SK-N-MC (cell line): ENCODE measurements around the gene SOX1.

Source experiments
- DNase-seq: peaks from one replicate; pipeline ENCODE4 v3.0.0-alpha.2; 2011; ENCODE audit warnings: low read depth, low spot score
- H3K27ac ChIP-seq: fragments of 200-600 bp; sonication (generic); 2 replicates; pipeline ENCODE4 v1.5.1; 2016; ENCODE audit warnings: mixed run types
- H3K36me3 ChIP-seq: fragments of 200-600 bp; sonication (generic); 2 replicates; pipeline ENCODE4 v1.6.1; 2017; ENCODE audit warnings: antibody characterized with exemption, low read length, mixed read lengths; ENCODE audit not compliant: insufficient read depth
- H3K4me3 ChIP-seq: fragments of 200-600 bp; sonication (generic); 2 replicates; pipeline ENCODE4 v1.5.1; 2016
- H3K9ac ChIP-seq: fragments of 200-600 bp; sonication (generic); 2 replicates; pipeline ENCODE4 v1.8.0; 2017; ENCODE audit warnings: mixed run types, mixed read lengths; ENCODE audit not compliant: insufficient read length
- H3K9me3 ChIP-seq: fragments of 200-600 bp; sonication (generic); 2 replicates; pipeline ENCODE4 v1.6.1; 2017; ENCODE audit warnings: low read depth, mild to moderate bottlenecking, antibody characterized with exemption, low read length, moderate library complexity, mixed read lengths
- EZH2 ChIP-seq: fragments of 200-600 bp; sonication (generic); IDR thresholded peaks from one replicate; pipeline ENCODE4 v1.6.1; 2017; ENCODE audit warnings: antibody characterized with exemption
- FOXP2 ChIP-seq: optimal IDR thresholded peaks from 2 replicates; pipeline ENCODE3; 2011; ENCODE audit warnings: mild to moderate bottlenecking, moderate library complexity; ENCODE audit not compliant: insufficient read depth; ENCODE audit errors: extremely low read length, control extremely low read depth
- POLR2AphosphoS5 ChIP-seq: IDR thresholded peaks from 2 replicates; pipeline ENCODE4 v1.6.1; 2012; ENCODE audit warnings: mild to moderate bottlenecking, low read depth, low read length, borderline replicate concordance

The SOX1 gene

GRCh38 chr13:112095354-112095753, 28.4 kb downstream of the SOX1 start:
- no peak for DNase-seq
- no peaks in the 10 kb centered on the region for H3K9me3 ChIP-seq
- no peak overlapping the region for H3K4me3 ChIP-seq
- TF ChIP-seq FOXP2 = no peak
- TF ChIP-seq EZH2 = no peak
- no peak for TF ChIP-seq POLR2AphosphoS5
- H3K27ac ChIP-seq = no peak overlapping the region
- H3K36me3 ChIP-seq = no peaks in the 10 kb centered on the region
- H3K9ac ChIP-seq = no peak overlapping the region

GRCh38 chr13:112096959-112097358, 30.0 kb downstream of the SOX1 start:
- no peak for DNase-seq
- H3K9me3 ChIP-seq = no peaks in the 10 kb centered on the region
- H3K9ac ChIP-seq = no peak overlapping the region
- TF ChIP-seq EZH2 (no peak), FOXP2 (no peak), POLR2AphosphoS5 (no peak)
- no peak overlapping the region for H3K4me3 ChIP-seq
- H3K27ac ChIP-seq = no peak overlapping the region
- no peaks in the 10 kb centered on the region for H3K36me3 ChIP-seq

- no peak for DNase-seq
- TF ChIP-seq FOXP2 (no peak), EZH2 (no peak), POLR2AphosphoS5 (no peak)
- no peak overlapping the region for H3K9ac ChIP-seq
- H3K4me3 ChIP-seq = no peak overlapping the region
- H3K27ac ChIP-seq = no peak overlapping the region
- H3K36me3 ChIP-seq = no peaks in the 10 kb centered on the region
- no peaks in the 10 kb centered on the region for H3K9me3 ChIP-seq
These were observed 30.8 kb downstream of the SOX1 start for GRCh38 chr13:112097770-112098169.

GRCh38 chr13:112098699-112099098, 31.8 kb downstream of the SOX1 start:
- no peak for DNase-seq

GRCh38 chr13:112101360-112101930, 34.5 kb downstream of the SOX1 start:
- no peak for DNase-seq
- TF ChIP-seq FOXP2 (no peak), POLR2AphosphoS5 (no peak), EZH2 (no peak)
- no peak overlapping the region for H3K4me3 ChIP-seq
- H3K27ac ChIP-seq = no peak overlapping the region
- H3K36me3 ChIP-seq = no peaks in the 10 kb centered on the region
- H3K9ac ChIP-seq = no peak overlapping the region
- H3K9me3 ChIP-seq = no peaks in the 10 kb centered on the region

More at GRCh38 chr13:112098699-112099098, 31.8 kb downstream of the SOX1 start:
- Histone ChIP-seq H3K27ac (no peak overlapping the region), H3K4me3 (no peak overlapping the region), H3K9ac (no peak overlapping the region), H3K36me3 (no peaks in the 10 kb centered on the region), H3K9me3 (no peaks in the 10 kb centered on the region)
- TF ChIP-seq FOXP2 = no peak
- no peak for TF ChIP-seq EZH2
- no peak for TF ChIP-seq POLR2AphosphoS5

- H3K27ac ChIP-seq = no peak overlapping the region
- no peaks in the 10 kb centered on the region for H3K36me3 ChIP-seq
- no peaks in the 10 kb centered on the region for H3K9me3 ChIP-seq
- TF ChIP-seq EZH2 (no peak), POLR2AphosphoS5 (no peak), FOXP2 (no peak)
- DNase-seq = no peak
- H3K4me3 ChIP-seq = no peak overlapping the region
- no peak overlapping the region for H3K9ac ChIP-seq
These were observed 35.3 kb downstream of the SOX1 start for GRCh38 chr13:112102243-112102642.

- no peak overlapping the region for H3K27ac ChIP-seq
- no peaks in the 10 kb centered on the region for H3K9me3 ChIP-seq
- TF ChIP-seq FOXP2 = no peak
- no peak for TF ChIP-seq EZH2
- no peak for TF ChIP-seq POLR2AphosphoS5
- no peak overlapping the region for H3K9ac ChIP-seq
- no peak overlapping the region for H3K4me3 ChIP-seq
- DNase-seq = no peak
- H3K36me3 ChIP-seq = no peaks in the 10 kb centered on the region
These were observed 36.4 kb downstream of the SOX1 start for GRCh38 chr13:112103260-112103838.

GRCh38 chr13:112103961-112104880, 37.3 kb downstream of the SOX1 start:
- Histone ChIP-seq H3K4me3 (no peak overlapping the region), H3K36me3 (no peaks in the 10 kb centered on the region), H3K27ac (no peak overlapping the region), H3K9ac (no peak overlapping the region), H3K9me3 (no peaks in the 10 kb centered on the region)
- no peak for DNase-seq
- TF ChIP-seq EZH2 (peak; percentile 61), FOXP2 (no peak)

- H3K9me3 ChIP-seq = no peaks in the 10 kb centered on the region
- H3K27ac ChIP-seq = no peak overlapping the region
- no peaks in the 10 kb centered on the region for H3K36me3 ChIP-seq
- H3K9ac ChIP-seq = no peak overlapping the region
- TF ChIP-seq POLR2AphosphoS5 (no peak), EZH2 (no peak), FOXP2 (no peak)
- DNase-seq = no peak
- H3K4me3 ChIP-seq = no peak overlapping the region
These were observed 37.9 kb downstream of the SOX1 start for GRCh38 chr13:112104881-112105234.
